ENCODE data around the gene ABCA4.

DNA sequence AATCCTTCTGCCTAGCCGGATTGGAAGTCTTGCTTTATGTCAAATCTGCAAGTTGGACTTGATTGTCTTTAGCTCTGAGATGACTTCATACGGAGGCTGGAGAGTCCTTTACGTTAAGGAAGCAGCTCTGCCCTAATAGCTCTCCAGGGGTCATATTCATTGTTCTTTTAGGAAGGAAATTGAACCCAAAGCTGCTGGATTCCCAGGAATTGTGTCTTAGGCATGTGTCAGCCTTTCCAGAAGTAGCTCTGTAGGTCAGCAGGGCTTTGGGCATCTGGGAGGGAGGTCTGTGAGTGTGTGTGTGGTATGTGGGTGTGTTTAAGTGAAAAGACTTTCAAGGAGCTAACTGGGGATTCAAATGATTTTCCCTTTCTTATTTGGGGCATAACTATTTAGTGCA lies 82.4 kb downstream of the ABCA4 start:
- TF ChIP-seq, protein P1, sequence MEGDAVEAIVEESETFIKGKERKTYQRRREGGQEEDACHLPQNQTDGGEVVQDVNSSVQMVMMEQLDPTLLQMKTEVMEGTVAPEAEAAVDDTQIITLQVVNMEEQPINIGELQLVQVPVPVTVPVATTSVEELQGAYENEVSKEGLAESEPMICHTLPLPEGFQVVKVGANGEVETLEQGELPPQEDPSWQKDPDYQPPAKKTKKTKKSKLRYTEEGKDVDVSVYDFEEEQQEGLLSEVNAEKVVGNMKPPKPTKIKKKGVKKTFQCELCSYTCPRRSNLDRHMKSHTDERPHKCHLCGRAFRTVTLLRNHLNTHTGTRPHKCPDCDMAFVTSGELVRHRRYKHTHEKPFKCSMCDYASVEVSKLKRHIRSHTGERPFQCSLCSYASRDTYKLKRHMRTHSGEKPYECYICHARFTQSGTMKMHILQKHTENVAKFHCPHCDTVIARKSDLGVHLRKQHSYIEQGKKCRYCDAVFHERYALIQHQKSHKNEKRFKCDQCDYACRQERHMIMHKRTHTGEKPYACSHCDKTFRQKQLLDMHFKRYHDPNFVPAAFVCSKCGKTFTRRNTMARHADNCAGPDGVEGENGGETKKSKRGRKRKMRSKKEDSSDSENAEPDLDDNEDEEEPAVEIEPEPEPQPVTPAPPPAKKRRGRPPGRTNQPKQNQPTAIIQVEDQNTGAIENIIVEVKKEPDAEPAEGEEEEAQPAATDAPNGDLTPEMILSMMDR (IDR thresholded peaks at IDR 0.05 in 2 of 3, conservative IDR thresholded peaks at IDR 0.05 in 1 of 3; ENCODE audit: borderline replicate concordance in 1 of 3, insufficient read depth in 1 of 3, low read depth in 2 of 3, low read length in 2 of 3), result no peak
- TF ChIP-seq SIN3A (IDR thresholded peaks at IDR 0.05; ENCODE audit: low read depth), result no peak
- TF ChIP-seq, protein P2, sequence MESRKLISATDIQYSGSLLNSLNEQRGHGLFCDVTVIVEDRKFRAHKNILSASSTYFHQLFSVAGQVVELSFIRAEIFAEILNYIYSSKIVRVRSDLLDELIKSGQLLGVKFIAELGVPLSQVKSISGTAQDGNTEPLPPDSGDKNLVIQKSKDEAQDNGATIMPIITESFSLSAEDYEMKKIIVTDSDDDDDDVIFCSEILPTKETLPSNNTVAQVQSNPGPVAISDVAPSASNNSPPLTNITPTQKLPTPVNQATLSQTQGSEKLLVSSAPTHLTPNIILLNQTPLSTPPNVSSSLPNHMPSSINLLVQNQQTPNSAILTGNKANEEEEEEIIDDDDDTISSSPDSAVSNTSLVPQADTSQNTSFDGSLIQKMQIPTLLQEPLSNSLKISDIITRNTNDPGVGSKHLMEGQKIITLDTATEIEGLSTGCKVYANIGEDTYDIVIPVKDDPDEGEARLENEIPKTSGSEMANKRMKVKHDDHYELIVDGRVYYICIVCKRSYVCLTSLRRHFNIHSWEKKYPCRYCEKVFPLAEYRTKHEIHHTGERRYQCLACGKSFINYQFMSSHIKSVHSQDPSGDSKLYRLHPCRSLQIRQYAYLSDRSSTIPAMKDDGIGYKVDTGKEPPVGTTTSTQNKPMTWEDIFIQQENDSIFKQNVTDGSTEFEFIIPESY (IDR thresholded peaks at IDR 0.05; ENCODE audit: extremely low read depth, insufficient replicate concordance, low read length), result no peak
- TF ChIP-seq POLR2AphosphoS5 (IDR thresholded peaks at IDR 0.05; ENCODE audit: low read depth, low read length), result no peak
- no peak for TF ChIP-seq ZNF274 (IDR thresholded peaks at IDR 0.05; ENCODE audit: low read depth, low read length)
- no peak for TF ChIP-seq POLR2A (IDR thresholded peaks at IDR 0.05; ENCODE audit: borderline replicate concordance, extremely low read depth, insufficient read depth, insufficient read length)
- TF ChIP-seq YY1 (IDR thresholded peaks at IDR 0.05; ENCODE audit: extremely low read depth, insufficient replicate concordance, low read depth, low read length), result no peak
